HFF-Myc (cell line): ENCODE data around the gene RBP2.

Experiments used
- DNase-seq: peaks from one replicate; pipeline ENCODE4 v3.0.0-alpha.2; 2011; ENCODE audit warnings: low read depth; ENCODE audit errors: extremely low read depth
- H3K4me3 ChIP-seq: replicated peaks from 2 replicates; pipeline ENCODE4 v1.5.1; 2011; ENCODE audit warnings: low read depth, mild to moderate bottlenecking, control low read depth, low read length
- CTCF ChIP-seq: IDR thresholded peaks from 2 replicates; pipeline ENCODE4 v1.5.1; 2012; ENCODE audit warnings: mild to moderate bottlenecking, low read depth, low read length, control low read depth; ENCODE audit errors: missing control alignments

RBP2 gene

GRCh38 chr3:139509631-139510030 lies 33.3 kb upstream of the RBP2 start:
- DNase-seq = no peak
- H3K4me3 ChIP-seq = no peak overlapping the region
- no peak for TF ChIP-seq CTCF

- TF ChIP-seq CTCF = no peak
- DNase-seq = no peak
These were observed 30.4 kb upstream of the RBP2 start for GRCh38 chr3:139506766-139507165.

GRCh38 chr3:139505829-139506386 lies 29.6 kb upstream of the RBP2 start:
- no peak for TF ChIP-seq CTCF
- no peak for DNase-seq
- H3K4me3 ChIP-seq = no peak overlapping the region

More at GRCh38 chr3:139506766-139507165, 30.4 kb upstream of the RBP2 start:
- no peak overlapping the region for H3K4me3 ChIP-seq

- no peak overlapping the region for H3K4me3 ChIP-seq
- no peak for TF ChIP-seq CTCF
- DNase-seq = no peak
These were observed 23.2 kb upstream of the RBP2 start for GRCh38 chr3:139499536-139499935.

GRCh38 chr3:139493826-139494385 lies 17.6 kb upstream of the RBP2 start:
- no peak overlapping the region for H3K4me3 ChIP-seq
- TF ChIP-seq CTCF = no peak
- no peak for DNase-seq

- TF ChIP-seq CTCF = no peak
- no peak for DNase-seq
- no peak overlapping the region for H3K4me3 ChIP-seq
These were observed 15.7 kb upstream of the RBP2 start for GRCh38 chr3:139491966-139492365.
